Hindlimb muscle (tissue), 1 donor: ENCODE data around the gene CCDC13. TPM values are rescaled to one million over a fixed set of nuclear protein-coding genes. Genes with fewer than 3 reads are reported as not detected.
"Not testable (repeated sequence)": the region's sequence is repeated elsewhere in the genome, so short reads cannot be mapped to it uniquely, and the experiment has no call there.

Source experiments
- DNase-seq: peaks from one replicate; pipeline ENCODE4 v3.0.0-alpha.2; 2013
- polyA plus RNA-seq: library from polyadenylated mRNA; unstranded; fragments of 120-200 nt; gene quantifications from one replicate; pipeline ENCODE4 v1.2.1, GENCODE V29; 2013; ENCODE audit not compliant: insufficient read length

Gene CCDC13
- polyA plus RNA-seq, result not detected

GRCh38 chr3:42772670-42773408, at the start of gene CCDC13:
CCDC13 (minus strand) TSS chr3:42773253; CDS start chr3:42758345, 14,908 bp downstream.
- peak; percentile 93 for DNase-seq

GRCh38 chr3:42822828-42823227, 49.8 kb upstream of the CCDC13 start:
- DNase-seq, result no peak

- no peak for DNase-seq
Observed at GRCh38 chr3:42820746-42821051, 47.6 kb upstream of the CCDC13 start.

GRCh38 chr3:42819351-42819965, 46.4 kb upstream of the CCDC13 start:
- DNase-seq, result no peak

- no peak for DNase-seq
Observed at GRCh38 chr3:42815826-42816225, 42.8 kb upstream of the CCDC13 start.

GRCh38 chr3:42814914-42815507, 42.0 kb upstream of the CCDC13 start:
- no peak for DNase-seq

GRCh38 chr3:42814246-42814645, 41.2 kb upstream of the CCDC13 start:
- no peak for DNase-seq

- DNase-seq, result not testable (repeated sequence)
Observed at GRCh38 chr3:42811118-42811883, 38.2 kb upstream of the CCDC13 start.

GRCh38 chr3:42810706-42811105, 37.7 kb upstream of the CCDC13 start:
- DNase-seq, result not testable (repeated sequence)

GRCh38 chr3:42809202-42809601, 36.1 kb upstream of the CCDC13 start, which contains the start of gene ACKR2:
ACKR2 (plus strand) TSS chr3:42809445; CDS start chr3:42864503, 55,058 bp downstream.
- no peak for DNase-seq

GRCh38 chr3:42807929-42808328, 34.9 kb upstream of the CCDC13 start:
- no peak for DNase-seq

GRCh38 chr3:42805141-42805821, 32.2 kb upstream of the CCDC13 start:
- no peak for DNase-seq

GRCh38 chr3:42804831-42805132, 31.7 kb upstream of the CCDC13 start:
- DNase-seq, result no peak

GRCh38 chr3:42804106-42804830, 31.2 kb upstream of the CCDC13 start, which contains the start of gene HIGD1A:
HIGD1A (minus strand) TSS chr3:42804490; CDS start chr3:42794253, 10,237 bp downstream.
- peak; percentile 95 for DNase-seq

GRCh38 chr3:42803414-42804105, 30.5 kb upstream of the CCDC13 start:
- no peak for DNase-seq

GRCh38 chr3:42802876-42803413, 29.9 kb upstream of the CCDC13 start:
- no peak for DNase-seq

- no peak for DNase-seq
Observed at GRCh38 chr3:42801784-42802183, 28.7 kb upstream of the CCDC13 start.

- DNase-seq, result no peak
Observed at GRCh38 chr3:42801048-42801620, 28.1 kb upstream of the CCDC13 start.

GRCh38 chr3:42800251-42800650, 27.2 kb upstream of the CCDC13 start:
- no peak for DNase-seq

- no peak for DNase-seq
Observed at GRCh38 chr3:42799376-42799775, 26.3 kb upstream of the CCDC13 start.
